Skin of body (tissue), 2 donors: Measurements from ENCODE around the gene GSG1. TPM values are rescaled to one million over a fixed set of nuclear protein-coding genes. Genes with fewer than 3 reads are reported as not detected.
"Not testable (repeated sequence)": the region's sequence is repeated elsewhere in the genome, so short reads cannot be mapped to it uniquely, and the experiment has no call there.

Experiments
- DNase-seq: peaks from one replicate; lab custom pipeline; 2025; lab: John Stamatoyannopoulos, UW
- total RNA-seq: library from RNA; depleted of rRNA; stranded (reverse); fragments of >200 nt; gene quantifications from one replicate; pipeline ENCODE4 v1.2.3, GENCODE V29; 2014

Gene GSG1
- total RNA-seq, 1 donor from 2014 or later, result 0.89 TPM

- DNase-seq, result no peak
Observed at GRCh38 chr12:13062669-13063068, 40.8 kb downstream of the GSG1 start.

- DNase-seq, result peak; percentile 26
Observed at GRCh38 chr12:13061377-13061776, 42.1 kb downstream of the GSG1 start.

GRCh38 chr12:13060581-13060980 lies 42.9 kb downstream of the GSG1 start:
- no peak for DNase-seq

- DNase-seq, result not testable (repeated sequence)
Observed at GRCh38 chr12:13053617-13054016, 49.9 kb downstream of the GSG1 start.

GRCh38 chr12:13052421-13052820 lies 51.0 kb downstream of the GSG1 start:
- no peak for DNase-seq

GRCh38 chr12:13049816-13050215 lies 53.7 kb downstream of the GSG1 start:
- DNase-seq, result no peak

- DNase-seq, result no peak
Observed at GRCh38 chr12:13046964-13047363, 56.5 kb downstream of the GSG1 start.

GRCh38 chr12:13045816-13046215 lies 57.7 kb downstream of the GSG1 start:
- DNase-seq, result no peak

- peak; percentile 62 for DNase-seq
Observed at GRCh38 chr12:13044906-13045299, 58.6 kb downstream of the GSG1 start.

- peak; percentile 25 for DNase-seq
Observed at GRCh38 chr12:13044002-13044905, 59.2 kb downstream of the GSG1 start, which contains the start of gene FAM234B. Gene FAM234B (plus strand): TSS chr12:13044381. CDS start chr12:13044404, 23 bp downstream.

GRCh38 chr12:13042666-13043230 lies 60.7 kb downstream of the GSG1 start:
- DNase-seq, result no peak

GRCh38 chr12:13041224-13041623 lies 62.2 kb downstream of the GSG1 start:
- no peak for DNase-seq

- peak; percentile 27 for DNase-seq
Observed at GRCh38 chr12:13039328-13039956, 64.0 kb downstream of the GSG1 start.

- DNase-seq, result peak; percentile 78
Observed at GRCh38 chr12:13038491-13039161, 64.8 kb downstream of the GSG1 start.

- DNase-seq, result no peak
Observed at GRCh38 chr12:13036881-13037280, 66.6 kb downstream of the GSG1 start.

GRCh38 chr12:13035335-13035734 lies 68.1 kb downstream of the GSG1 start:
- DNase-seq, result not testable (repeated sequence)

Other genes starting within 250 kb of the GSG1 start
- 2.8 TPM for gene GPRC5A, start 212.1 kb downstream of the GSG1 start, total RNA-seq
- gene GPRC5D, start 151.5 kb downstream of the GSG1 start, total RNA-seq, result 10.1 TPM
- gene HEBP1, start 103.4 kb downstream of the GSG1 start, total RNA-seq, result 24.2 TPM
- 9.0 TPM for gene FAM234B, start 59.3 kb downstream of the GSG1 start, total RNA-seq
- 125 TPM for gene EMP1, start 93.1 kb upstream of the GSG1 start, total RNA-seq